ENCODE measurements around the gene DGKE.
A peak's percentile ranks its signal among the peaks of the same experiment; 100 is the strongest.

The DGKE gene

DNA sequence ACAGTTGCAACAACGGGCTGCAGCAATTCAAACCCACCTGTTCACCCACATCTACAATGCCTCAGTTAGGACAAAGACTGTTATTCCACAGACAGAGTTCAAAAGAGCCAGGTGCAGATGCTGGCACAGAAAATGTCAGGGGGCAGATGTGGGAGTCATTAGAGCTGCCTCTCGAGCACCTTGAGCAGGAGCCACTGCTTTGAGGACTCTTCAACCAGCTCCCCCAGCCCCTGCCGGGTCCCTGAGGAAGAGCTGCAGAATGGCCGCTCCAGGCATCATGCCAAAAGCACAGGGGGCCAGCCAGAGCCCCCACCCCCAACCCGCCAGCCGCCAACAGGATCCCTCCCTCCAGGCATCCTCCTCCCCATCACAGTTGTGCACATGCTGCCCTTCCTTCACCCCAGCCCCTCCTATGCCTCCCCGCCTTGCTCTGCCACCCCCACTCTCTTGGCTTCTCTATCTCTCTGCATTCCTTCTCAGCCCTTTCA lies 21.0 kb upstream of the DGKE start:
- no peak for DNase-seq

DNA sequence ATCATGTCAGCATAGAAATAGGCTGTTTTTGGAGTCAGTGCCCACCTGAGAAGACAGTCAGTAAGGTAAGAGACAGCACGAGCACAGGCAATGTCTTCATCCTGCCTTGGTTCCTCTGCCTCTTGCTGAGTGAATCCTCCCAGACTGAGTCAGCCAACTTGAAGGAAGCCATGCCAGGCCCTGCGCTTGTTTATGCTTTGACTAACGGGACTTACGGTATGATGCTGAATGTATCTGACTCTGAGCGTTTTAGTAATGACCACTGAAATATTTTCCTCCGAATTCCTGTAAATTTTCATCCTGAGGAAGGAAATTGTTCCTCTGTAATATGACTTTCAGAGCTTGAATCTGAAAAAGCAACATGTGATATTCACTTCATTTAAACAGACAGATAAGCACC lies 18.2 kb upstream of the DGKE start:
- DNase-seq: no peak

DNA sequence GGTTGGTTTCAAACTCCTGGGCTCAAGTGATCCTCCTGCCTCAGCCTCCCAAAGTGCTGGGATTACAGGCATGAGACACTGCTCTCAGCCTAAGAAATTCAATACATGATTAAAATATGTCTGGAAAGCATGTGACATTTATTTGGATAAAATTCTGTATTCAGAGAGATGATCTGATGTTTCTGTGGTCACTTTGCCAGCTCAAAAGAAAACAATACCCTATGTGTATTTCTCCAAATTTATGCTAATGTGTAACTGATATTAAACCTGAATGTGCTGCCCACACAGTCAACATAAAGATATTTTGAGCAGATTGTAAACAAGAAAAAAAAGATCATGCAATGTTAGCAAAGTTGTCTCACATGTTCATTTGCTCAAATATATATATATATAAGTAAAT lies 16.9 kb upstream of the DGKE start:
- DNase-seq: no peak

DNA sequence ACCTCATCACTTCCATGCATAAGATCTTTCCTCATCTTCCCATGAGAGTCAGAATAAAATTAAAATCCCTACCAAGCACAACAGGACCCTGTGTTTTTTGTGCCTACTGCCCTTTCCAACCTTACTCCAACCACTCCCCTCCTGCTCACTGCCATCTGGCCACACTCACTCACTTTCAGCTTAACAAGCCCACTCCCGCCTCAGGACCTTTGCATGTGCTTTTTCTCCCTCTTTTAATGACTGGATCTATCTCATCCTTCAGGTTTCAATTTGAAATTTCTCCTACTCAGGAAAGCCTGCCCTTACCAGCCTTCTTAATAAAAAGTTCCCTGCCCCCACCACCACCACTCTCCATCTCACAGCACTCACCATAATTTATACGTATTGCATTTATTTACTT lies 14.9 kb upstream of the DGKE start:
- DNase-seq: no peak

DNA sequence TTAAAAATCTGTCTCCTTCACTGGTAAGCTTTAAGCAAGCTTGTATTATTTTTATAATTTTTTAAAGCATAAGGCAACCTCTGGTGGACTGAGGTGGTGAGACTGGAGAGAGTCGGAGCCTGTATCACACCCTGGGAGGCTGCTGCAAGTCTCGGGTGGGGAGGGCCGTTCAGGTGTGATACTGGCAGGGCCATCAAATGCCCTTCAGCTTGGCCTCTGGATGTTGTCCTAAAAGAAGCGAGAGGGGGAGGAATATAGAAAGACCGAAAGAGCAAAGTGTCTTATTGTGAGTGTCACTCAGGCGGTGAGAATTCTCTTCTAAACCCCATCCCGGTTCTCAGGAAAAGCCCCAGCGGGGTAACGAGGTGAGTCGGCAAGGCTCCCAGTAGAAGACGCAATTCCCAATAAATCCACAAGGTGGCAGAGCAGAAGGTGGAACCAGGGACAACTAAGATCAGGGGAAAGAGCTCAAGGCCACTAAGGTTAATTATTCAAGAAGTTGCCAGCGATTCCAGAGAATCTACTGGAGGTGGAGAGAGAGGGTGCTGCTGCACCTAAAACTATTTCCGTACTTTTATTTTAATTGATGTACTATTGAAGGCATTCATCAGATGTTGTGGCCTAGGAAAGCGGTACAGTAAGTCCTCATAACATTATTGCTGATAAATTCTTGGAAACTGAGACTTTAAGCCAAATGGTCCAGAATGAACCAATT lies 14.4 kb upstream of the DGKE start:
- peak in 33 of 58 donors; percentile 2 to 50 (median 12) for DNase-seq

DNA sequence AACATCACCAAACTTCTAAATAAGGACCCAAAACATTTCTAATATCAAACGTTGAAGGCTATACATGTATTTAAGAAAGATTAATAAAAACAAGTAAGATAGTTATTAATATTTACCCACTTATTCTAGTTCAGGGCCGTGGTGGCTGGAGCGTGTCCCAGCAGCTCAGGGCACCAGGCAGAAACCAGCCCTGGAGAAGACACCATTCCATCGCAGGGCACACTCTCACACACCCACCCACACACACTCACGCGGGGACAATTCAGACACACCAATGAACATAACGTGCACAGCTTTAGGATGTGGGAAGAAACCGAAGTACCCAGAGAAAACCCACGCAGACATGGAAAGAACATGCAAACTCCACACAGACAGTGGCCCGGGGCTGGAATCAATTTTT lies 13.7 kb upstream of the DGKE start:
- no peak for DNase-seq

DNA sequence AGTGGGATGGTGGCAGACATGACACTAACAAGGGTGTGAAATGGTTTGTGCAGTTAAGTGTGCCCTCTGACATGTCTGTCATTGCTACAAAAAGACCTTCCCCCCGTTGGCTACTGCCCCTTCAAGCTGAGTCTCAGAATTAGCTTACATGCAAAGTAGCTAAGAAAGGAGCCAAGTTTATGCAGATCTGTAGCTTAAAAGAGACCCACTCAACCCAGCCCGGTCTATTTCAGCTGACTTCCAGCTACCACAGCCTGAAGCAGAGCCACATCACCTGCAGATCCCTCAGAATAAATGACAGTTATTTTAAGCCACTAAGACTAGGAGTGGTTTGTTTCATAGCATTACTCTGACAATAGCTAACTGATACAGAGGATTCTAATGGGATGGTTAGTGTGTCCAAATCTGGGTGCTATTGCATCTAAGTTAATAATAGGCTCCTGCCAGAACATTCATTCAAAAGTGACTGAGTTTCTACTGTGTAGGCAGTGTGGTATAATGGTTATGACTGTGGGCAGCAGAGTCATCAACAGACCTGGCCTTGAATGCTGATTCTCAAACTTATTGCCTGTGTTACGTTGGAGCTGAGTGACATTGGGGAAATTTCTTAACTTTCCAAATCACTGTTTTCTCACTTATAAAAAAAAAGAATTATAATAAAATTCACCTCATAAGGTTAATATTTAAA lies 12.0 kb upstream of the DGKE start:
- no peak for DNase-seq

DNA sequence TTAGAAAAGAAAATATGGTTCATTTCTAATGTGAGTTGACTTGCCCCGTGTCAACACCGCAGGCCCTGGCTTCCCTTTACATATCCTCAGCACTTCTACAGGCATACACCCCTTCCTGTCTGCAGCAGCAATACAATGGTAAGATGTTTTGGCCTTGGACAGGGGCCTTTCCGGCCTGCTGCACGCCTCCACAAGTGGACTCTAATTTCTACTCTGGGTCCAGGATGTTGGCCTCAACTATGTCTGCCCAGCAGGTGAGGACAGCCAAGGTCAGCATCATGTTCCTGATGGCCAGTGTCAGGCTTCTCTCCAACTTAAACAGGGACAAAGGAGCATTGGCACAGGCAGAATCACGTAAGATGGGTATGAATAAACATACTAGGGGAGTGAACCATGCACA lies 11.2 kb upstream of the DGKE start:
- DNase-seq: no peak

DNA sequence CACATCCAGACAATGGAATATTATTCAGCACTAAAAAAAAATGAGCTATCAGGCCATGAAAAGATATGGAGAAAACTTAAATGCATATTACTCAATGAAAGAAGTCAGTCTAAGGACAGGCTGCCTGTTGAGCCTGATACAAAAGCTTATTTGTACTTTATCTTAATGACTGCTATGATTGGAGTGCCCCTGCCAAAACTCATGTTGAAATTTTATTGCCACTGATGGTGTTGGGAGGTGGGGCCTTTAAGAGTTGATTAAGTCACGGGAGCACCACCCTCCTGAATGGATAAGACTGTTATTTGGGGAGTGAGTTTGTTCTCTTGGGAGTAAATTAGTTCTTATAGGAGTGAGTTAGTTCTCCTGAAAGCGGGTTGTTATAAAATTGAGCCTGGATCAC lies 10.1 kb upstream of the DGKE start:
- DNase-seq: no peak

DNA sequence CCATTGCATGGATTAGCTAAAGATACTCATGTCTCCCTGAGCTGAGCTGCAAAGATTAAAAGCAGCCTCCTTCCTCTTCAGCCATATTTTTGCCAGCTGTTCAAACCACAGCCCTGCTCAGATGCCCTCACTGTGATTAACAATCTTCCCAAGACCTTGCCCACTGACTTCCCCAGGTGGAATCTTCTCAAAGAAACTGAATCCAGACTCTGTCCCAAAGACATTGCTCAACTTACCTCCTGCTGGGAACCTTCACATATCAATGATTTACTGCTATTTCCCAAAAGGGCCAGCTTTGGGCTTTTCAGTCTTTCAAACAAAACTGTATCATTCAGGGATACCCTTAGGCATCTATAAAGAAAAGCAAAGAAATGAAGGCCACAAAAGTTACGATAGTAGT lies 9.4 kb upstream of the DGKE start:
- DNase-seq: no peak

DNA sequence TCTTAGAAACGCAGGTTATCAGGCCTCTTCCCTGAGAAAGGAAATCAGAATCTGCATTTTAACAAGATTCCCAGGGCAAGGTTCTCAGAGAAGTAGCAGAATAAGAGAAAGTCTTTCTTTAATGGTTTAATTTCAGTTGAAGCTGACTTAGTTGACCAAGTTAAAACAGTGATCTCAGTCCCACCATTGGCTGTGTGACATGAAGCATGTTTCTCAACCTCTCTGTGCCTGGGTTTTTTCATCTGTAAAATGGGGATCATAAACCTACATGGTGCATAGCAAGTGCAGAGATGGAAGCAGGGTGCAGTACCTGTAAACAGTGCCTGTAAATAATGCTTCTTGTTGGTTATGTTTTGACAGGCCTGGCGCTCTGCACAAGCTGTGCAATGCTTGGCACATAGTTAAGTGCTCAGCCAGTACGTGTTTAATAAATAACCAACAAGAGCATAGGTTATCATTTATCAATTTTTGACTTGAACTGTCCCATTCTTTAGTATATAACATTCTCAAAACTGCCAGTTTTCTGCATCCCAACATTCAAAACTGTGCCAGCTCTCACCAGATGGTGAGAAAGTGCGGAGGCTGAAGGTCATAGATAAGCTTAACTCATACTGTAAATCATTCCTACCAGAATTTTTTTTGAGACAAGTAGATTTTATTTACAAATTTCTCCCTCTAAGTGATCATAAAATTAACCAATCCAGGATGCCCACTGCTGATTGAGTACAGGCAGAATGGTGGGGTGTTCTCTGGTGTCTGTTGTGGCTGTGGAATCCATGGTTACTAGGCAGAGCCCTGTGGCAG lies 7.1 kb upstream of the DGKE start:
- DNase-seq: no peak

DNA sequence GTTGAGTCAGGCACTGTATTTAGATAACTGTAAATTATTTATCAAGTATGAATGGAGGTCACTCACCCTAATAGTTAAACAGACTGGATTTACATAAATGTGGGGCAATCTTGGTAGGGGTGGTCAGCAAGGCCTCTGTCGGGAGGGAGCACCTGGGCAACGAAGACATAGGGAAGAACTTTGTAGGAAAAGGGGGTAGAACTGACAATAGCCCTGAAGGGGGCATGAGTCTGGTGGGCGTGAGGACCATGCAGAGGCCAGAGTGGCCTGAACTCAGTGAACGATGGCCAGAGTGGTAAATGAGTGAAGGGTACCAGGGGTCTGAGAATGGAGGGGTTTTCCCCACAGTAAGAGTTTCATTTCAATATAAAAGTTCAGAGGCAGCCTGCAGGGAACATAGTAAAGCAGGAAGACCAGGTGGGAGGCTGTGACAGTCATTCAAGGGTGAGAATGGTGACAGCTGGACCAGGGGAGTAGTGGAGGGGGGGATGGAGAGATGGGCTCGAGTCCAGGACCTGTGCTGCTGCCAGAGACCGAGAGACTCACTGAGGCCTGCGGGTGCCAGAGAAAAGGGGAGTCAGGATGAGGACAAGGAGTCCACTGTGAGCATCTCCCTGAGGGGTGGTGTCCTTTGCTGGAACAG lies 3.1 kb upstream of the DGKE start:
- peak in 2 of 58 donors; percentile 3 to 11 for DNase-seq

DNA sequence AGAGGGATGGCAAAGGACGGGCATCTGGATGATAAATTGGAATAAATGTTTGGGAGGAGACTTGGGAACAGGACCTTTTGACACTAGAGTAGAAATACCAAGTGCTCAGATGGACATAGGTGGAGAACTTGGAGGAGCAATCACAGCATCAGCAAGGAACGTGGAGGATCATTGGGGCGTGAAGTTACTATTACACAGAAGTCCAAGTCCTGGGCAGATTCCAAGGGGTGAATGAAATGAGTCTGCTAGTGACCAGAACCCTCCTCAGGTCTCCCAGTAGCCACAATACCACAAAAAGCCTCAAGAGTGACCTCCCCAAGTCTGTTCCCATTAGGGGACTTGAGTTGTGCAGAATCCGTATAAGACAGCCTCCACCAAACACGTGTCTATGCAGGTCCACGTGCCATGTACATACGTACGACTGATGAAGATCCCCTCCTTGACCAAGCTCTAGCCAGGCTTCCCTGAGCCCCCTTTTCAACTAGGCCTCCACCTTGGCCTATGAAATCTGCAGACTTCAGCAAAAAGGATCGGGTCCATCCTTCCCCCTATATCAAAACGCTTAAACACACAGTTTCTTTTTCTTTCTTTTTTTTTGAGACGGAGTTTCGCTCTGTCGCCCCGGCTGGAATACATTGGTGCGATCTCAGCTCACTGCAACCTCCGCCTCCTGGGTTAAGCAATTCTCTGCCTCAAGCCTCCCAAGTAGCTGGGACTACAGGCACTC lies 2.4 kb upstream of the DGKE start:
- no peak for DNase-seq

DNA sequence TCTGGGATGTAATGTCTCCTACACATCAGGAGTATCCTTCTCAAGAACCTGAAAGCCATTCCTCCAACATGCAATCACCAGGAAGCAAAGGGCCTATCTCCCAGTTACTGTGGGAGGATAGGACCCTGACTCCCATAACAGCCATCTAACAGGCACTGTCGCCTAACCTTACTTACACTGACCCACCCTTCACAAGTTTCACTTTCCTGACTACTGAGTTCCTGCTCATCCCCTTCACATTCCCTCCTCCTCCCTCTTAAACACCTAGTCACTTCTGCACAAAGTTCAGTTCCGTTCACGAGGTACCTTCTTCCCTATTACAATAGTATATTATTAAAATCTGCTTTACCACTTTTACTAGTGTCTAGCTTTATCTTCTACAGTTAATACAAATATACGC lies 1.5 kb upstream of the DGKE start:
- DNase-seq: no peak

DNA sequence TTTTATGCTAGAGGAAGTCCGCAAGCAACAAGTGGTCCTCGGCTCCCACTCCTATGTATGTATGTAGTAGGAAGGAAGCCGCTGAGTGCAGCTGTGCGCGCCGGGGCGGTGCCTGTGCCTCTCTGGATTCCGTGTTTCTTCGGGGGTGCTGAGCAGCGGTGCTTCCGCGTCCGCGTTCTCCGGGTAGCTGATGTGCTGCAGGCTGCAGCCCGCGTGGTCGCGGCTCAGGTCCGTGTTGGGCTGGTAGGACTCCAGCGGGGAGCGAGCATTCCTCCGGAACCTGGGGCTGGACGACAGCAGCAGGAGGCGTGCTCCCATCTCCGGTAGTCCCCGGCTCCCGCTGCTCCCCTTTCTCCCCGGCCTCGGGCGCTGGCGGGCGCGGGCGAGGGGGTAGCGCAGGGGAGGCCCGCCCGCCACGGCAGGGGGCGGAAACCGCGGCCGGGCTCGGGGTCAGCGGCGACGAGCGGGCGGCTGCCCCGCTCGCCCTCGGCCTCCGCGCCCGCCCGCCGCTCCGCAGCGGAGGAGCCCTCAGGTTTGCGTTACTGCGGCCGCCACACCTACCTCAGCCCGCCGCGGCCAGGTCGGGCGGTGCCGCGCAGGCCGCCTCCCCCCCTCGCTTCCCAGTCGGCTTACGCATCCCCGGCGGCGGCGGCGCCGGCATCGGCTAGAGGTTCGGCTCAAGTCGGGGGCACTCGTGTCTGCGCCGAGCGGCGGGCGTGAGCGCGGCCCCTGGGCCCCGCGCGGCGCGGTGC lies 718 bp upstream of the DGKE start:
- peak in 49 of 58 donors; percentile 4 to 58 (median 31) for DNase-seq

DNA sequence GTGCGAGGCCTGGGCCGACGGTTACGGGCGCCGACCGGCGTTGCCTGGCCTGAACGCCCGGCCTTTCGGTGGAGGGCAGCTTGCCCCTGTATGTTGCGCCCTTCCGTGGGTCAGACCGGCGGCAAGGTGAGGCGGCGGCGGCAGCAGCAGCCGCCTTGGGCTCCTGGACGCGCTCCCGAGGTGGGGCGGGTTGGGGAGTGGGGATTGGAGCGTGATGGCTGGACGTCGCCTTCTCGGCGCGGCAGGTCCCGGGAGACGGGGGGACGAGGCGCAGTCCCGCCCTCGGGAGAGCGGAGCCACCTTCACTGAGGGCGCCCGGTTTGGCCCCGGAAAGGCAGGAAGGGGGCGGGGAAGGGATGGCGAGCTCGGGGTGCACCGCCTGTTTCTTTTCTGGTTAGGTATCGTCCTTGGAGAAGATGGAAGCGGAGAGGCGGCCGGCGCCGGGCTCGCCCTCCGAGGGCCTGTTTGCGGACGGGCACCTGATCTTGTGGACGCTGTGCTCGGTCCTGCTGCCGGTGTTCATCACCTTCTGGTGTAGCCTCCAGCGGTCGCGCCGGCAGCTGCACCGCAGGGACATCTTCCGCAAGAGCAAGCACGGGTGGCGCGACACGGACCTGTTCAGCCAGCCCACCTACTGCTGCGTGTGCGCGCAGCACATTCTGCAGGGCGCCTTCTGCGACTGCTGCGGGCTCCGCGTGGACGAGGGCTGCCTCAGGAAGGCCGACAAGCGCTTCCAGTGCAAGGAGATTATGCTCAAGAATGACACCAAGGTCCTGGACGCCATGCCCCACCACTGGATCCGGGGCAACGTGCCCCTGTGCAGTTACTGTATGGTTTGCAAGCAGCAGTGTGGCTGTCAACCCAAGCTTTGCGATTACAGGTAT lies 671 bp downstream of the DGKE start:
- peak in 46 of 58 donors; percentile 9 to 72 (median 38) for DNase-seq

DNA sequence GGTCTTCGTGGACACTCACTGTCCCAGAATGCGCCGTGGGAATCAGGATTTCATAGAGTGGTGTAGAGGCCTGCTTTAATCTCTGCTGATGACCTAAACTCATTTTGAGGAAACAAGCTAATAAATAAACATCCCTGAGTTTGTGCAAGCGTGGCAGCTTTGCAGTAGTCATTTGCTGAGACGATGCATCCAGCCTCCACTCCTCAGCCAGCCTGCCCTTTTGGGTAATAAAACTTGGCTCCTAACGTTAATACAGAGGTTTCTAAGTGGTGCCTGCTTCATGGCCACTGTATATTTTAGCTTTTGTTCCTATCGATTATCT lies 1.3 kb downstream of the DGKE start:
- no peak for DNase-seq

DNA sequence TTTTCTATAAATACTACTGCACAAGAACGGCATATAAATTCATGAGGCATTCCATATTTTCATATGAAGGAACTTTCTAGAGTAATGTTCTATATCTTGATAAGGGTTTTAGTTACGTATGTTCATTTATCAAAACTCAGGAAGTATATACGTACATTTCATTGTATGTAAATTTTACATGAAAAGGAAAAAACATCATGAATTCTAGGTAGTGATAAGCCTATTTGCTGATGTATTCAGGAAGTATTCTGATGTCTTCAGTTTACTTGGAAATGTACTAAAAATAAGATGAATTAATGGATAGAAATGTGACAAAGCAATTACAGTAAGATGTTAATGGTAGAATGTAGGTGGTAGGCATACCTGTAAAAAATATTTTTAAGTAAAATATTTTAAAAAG lies 4.7 kb downstream of the DGKE start:
- DNase-seq: no peak

DNA sequence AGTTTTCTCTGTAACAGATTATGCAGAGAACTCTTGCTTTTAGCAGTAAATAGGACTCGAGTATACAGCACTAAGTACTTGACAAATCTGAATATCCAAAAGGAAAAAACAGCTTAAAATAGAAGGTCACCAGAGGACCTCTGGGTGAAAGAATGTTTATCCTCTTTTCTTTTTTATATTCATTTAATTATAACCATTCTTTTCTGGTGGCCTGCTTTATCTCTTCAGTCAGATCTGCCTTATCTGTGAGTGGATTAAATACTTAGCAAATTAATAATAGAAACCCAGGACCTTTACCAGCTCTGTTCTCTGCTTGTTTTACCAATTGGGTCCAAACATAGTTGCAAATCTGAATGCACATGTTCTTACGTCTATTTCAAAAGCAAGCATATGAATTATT lies 8.6 kb downstream of the DGKE start:
- no peak for DNase-seq
